Measurements from ENCODE around the gene DOCK4.

The DOCK4 gene

DNA sequence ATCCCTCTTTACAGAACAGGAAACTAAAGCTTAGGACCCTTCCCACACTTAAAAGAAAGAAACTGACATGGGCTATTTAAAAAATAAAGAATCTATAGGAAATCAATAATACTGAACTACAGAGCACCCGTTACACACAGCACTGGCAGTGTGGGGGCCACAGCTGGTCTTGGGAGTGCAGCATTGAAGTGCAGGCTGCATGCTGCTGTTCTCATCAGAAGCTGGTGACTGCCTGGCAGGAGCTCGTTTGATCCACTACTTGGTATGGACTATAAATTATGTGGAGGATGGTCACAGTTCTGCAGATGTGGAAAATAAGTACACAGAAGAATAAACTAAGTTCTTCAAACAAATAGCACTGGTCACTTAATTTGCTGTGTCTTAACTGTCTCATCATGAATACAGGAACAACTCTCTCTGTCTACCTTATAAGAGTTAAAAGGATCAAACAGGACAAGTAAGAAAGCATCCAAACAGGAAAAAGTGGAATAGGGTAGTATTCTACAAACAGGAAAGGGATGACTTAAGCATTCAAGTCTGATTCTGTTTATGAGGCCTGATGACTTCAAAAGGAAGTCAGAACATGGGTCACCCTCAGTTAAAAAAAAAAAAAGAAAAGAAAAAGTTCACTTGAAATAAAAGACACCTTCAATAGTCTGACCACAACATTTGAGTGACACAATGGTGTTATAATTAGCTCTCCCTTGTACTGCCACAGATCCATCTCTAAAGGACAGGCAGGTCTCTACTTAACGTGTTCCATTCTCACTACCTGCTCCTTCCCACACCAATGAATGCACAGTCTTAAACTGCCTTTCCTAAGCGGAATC is 21.0 kb downstream of the DOCK4 start:
- DNase-seq, result no peak

DNA sequence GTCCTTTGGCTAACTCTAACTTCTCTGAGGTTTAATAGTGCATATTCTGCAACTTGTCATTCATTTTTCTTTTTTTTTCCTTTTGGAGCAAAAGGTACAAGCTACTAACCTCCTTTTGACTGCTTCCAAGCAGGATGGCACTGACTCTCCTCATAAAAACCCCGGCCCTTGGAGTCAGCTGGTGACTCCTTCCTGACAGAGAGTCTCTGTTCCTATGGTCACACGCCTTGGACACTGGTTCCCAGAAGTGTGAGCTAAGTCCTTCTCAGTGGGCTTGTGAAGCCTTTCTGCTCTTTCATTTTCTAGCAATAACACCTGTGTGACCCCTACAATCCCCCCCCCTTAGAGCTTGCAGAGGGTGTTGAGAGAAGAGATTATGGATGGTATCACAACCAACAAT is 21.7 kb downstream of the DOCK4 start:
- DNase-seq, result no peak

DNA sequence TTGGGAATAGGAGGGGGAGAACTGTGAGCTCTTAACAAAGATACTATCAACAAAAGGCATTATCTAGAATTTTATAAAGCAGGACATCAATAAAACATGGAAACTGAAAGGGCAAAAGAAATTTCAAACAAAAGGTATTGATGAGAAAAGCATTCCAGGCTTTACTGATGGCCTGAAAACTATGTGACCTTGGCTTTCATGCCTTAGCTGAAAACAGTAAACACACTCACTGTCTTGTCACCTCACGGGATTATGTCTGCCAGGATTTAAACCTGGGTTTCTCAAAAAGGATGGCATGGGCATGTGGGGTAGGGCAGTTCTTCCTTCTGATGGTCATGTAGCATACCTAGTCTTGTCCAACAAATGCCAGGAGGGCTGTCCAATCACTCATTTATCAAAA is 22.9 kb downstream of the DOCK4 start:
- DNase-seq, result no peak

DNA sequence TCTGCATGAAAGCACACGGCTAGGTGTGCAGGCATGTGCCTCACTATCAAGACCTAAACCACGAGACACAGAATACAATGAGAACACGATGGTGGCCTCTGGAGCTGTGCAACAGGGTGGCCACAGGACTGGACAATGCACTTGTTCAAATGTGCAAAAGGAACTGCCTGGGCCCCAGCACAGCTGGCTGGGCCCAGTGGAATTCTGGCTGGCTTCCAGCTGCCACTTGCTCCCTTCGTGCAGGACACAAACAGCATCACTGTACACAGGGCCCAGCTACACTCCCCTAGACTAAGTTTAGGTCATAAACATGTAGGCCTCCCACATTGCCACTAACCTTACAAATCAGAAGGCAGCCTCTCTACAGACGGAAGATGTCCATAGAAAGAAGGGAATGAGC is 23.4 kb downstream of the DOCK4 start:
- DNase-seq, result no peak

DNA sequence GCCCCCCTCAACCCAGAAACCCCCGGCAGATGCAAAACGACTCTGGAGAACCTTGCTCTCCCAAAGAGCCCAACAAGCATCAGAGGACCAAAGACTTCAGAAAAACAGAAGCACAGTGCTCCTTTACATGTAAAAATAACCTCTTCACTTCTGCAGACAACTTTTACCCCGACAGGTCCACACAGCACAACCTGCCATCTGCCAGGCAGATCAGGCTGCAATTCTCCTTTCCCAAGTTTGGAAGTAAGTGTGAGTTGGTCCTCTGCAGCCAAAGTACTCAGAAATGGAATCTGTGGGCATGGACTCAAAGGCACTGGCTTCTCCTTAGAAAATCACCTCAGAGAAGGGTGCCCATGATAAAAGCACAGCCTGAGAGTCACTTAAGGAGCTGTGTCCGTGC is 26.0 kb downstream of the DOCK4 start:
- no peak for DNase-seq

- DNase-seq, result no peak
Measured at GRCh38 chr7:112176693-112177415, 29.3 kb downstream of the DOCK4 start.

DNA sequence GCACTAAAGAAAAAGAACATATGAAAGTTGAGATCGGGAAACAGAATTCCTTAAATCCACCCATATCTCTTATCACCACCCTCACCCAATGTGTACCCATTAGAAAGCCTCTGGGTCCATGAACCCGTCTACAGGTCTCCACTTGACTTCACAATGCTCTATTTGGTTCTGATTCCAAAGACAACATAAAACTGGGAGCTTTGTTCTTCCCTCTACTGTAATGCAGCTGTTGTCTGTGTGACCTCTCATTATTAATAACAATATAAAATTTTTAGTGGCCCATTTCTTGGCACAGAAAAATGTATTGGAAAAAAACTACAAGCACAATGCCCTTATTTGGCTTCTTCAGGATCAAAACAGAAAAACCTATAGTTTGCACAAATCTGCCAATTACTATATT is 30.0 kb downstream of the DOCK4 start:
- no peak for DNase-seq

DNA sequence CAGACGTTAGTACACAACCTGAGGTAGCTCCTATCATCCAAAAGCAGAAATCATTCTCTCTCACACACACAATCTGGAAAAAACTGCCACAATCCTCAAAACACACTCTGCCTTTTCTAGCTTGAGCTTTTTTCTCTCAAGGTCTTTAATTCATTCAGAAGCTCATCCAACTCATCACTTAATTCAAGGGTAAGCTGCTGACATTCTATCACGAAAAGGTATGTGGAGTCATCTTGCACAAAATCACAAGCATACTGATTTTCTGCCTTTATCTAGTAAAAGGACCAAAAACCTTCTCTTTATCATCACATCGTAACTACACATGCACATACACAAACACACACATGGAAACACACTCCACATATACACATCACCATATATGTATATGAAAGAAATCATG is 32.0 kb downstream of the DOCK4 start:
- DNase-seq, result no peak

- no peak for DNase-seq
Measured at GRCh38 chr7:112173568-112173905, 32.7 kb downstream of the DOCK4 start.

- DNase-seq, result no peak
Measured at GRCh38 chr7:112172870-112173567, 33.2 kb downstream of the DOCK4 start.

DNA sequence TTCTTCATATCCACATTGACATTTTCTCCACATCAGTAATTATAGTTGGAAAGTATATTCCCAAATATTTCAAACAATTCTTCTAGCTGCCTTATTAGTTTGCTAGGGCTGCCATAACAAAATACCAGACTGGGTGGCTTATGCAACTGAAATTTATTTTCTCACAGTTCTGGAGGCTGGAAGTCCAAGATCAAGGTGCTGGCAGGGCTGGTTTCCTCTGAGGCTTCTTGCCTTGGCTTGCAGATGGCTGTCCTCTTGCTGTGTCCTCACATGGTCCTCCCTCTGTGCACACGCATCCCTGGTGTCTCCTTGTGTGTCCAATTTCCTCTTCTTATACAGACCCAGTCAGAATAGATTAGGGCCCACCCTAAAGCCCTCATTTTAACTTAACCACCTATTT is 34.5 kb downstream of the DOCK4 start:
- DNase-seq, result no peak

GRCh38 chr7:112168915-112169314 is 37.3 kb downstream of the DOCK4 start:
- DNase-seq, result no peak

GRCh38 chr7:112167147-112167546 is 39.1 kb downstream of the DOCK4 start:
- DNase-seq, result no peak

- no peak for DNase-seq
Measured at GRCh38 chr7:112162784-112163506, 43.3 kb downstream of the DOCK4 start.

DNA sequence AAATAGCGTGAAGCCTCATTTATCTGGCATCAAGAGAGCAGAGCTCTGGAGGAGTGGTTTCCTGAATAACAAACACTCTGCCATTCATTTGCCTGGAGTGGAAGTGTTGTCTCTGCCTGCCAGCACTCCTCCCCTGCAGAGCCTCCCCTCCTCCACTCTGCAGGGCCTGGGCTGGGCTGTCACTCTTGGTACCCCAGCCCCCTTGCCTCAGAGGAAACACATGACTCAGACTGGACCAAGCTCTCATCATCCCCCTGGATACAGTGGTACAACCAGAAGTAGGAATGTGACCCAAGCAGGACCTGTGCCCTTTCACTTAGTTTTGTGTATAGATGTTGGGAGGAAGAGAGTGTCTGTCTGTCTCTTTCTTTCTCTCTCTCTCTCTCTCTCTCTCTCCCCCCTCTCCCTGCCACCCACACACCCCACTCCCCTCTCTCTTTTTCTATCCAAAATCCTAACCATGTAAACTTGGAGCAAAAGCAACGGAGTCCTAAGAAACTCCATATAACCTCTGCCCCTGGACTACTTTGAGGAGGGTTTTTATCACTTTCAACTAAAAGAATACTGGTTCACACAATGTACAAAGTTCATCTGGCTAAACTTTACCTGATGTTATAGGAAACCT is 43.9 kb downstream of the DOCK4 start:
- no peak for DNase-seq

GRCh38 chr7:112161253-112162141 is 44.7 kb downstream of the DOCK4 start:
- no peak for DNase-seq

DNA sequence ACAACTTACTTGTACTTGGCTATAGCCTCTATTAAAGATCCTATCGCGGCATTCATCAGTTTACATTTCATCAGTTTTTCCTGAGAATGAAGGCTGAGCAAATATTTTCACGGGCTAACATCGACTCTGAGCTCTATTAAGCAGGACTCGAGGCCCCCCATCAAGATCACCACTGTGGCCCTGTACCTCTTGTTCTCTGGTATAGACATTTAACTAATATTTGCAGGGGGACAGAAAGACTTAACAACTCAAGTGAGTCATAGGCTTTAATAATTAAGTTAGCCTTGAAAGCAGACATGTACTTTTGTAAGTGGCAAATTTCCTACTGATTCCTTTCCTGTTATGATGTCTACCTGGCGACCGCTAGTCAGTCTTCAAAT is 45.4 kb downstream of the DOCK4 start:
- DNase-seq, result no peak

DNA sequence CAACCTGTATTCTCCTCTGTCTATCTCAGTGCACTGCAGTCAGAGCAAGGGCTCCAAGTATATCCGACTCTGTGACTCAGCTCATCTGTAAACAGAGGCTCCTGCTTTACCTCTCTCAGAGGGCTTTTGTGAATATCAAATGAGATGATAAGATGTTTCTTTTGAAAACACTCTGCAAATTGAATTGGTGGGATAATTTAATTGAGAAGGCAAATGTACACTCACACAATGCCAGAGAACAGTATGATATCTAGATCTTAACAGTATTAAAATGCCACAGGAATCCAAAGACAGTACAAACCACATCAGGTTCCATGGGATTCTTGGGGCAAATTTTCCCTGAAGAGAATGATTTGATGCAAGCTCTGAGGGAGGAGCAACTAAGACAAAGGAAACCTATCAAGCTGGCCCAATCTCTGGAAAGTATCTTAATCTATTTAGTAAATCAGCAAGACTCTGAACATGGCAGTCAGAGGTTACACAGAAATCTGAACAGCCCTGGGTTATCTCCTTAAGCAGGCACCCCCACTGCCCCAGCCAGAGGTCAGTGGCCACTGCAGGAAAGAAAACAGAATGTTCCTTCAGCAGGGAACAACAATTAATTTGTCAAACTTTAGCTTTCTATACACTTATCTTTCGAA is 45.9 kb downstream of the DOCK4 start:
- no peak for DNase-seq

- DNase-seq, result no peak
Measured at GRCh38 chr7:112159351-112159750, 46.8 kb downstream of the DOCK4 start.

DNA sequence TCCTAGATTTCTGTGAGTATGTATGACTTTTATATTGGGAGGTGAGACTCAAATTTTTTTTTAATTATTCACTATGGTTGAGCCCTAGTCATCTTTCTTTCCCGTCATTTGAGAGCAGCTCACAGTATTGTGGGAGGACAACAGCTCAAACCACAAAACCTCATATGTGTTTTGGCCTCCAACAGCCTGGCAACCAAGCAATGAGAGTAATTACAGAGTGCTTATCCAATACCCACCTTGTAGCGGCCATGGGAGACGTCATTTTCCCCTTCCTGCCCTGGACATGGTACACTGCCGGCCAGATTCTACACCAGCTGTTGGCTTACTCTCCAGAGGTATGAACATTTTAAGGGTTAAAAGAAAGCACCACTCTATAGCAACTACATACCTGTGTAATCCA is 49.1 kb downstream of the DOCK4 start:
- DNase-seq, result no peak

GRCh38 chr7:112156412-112156811 is 49.8 kb downstream of the DOCK4 start:
- DNase-seq, result no peak

All from stimulated activated CD4-positive, alpha-beta T cell treated with anti-CD3 and anti-CD28 coated beads, Interleukin-12 subunit alpha, Interleukin-12 subunit beta, amount 100 ng/mL, for 4 hours (primary cell).